B cell (primary cell): ENCODE data around the gene NRL. TPM values are rescaled to one million over a fixed set of nuclear protein-coding genes. Genes with fewer than 3 reads are reported as not detected.

ENCODE experiments used
- ATAC-seq: fragments of 200-7000 bp; cut with Tn5 transposase; one replicate; pipeline ENCODE4 v1.10.0; 2021; ENCODE audit warnings: low read depth, mild to moderate bottlenecking, moderate number of reproducible peaks, moderate library complexity
- CTCF ChIA-PET: fragments of 350-600 bp; sonication (Branson Sonifier 250); formaldehyde crosslinking; loops from one replicate; lab custom pipeline; 2021; ENCODE audit warnings: antibody characterized with exemption, inconsistent platforms; lab: Charles Lee
- POLR2A ChIA-PET: fragments of 350-600 bp; sonication (Branson Sonifier 250); formaldehyde crosslinking; loops from one replicate; lab custom pipeline; 2021; ENCODE audit warnings: antibody characterized with exemption; lab: Charles Lee
- DNase-seq: peaks from one replicate; pipeline ENCODE4 v3.0.0; 2013
- H2AFZ ChIP-seq: 2 replicates; pipeline ENCODE4 v1.6.1; 2012; ENCODE audit warnings: mild to moderate bottlenecking, low read depth, low read length; ENCODE audit not compliant: insufficient read depth, poor library complexity, severe bottlenecking
- H3K27ac ChIP-seq, 2 donors: 1 replicate in 1 of 2; 2 replicates in 1 of 2; pipeline ENCODE4 v1.5.1; 2012 to 2013; ENCODE audit warnings: low read length in 2 of 2, mild to moderate bottlenecking in 2 of 2, moderate library complexity in 1 of 2
- H3K27me3 ChIP-seq, 4 experiments: fragments of 200-600 bp in 1 of 4; sonication (generic) in 1 of 4; replicated peaks in 1 of 4; 1 replicate in 2 of 4; 2 replicates in 2 of 4; pipeline versions ENCODE4 v1.6.1 to v1.7.0; 2013 to 2016; ENCODE audit warnings: low read length in 3 of 4, mild to moderate bottlenecking in 2 of 4, mixed read lengths in 1 of 4, moderate library complexity in 1 of 4; ENCODE audit not compliant: insufficient read depth in 4 of 4, control insufficient read depth in 3 of 4; ENCODE audit errors: control extremely low read depth in 1 of 4
- H3K36me3 ChIP-seq, 2 experiments: replicated peaks in 1 of 2; 1 replicate in 1 of 2; 2 replicates in 1 of 2; pipeline versions ENCODE4 v1.6.1 to v1.7.1; 2013; ENCODE audit warnings: low read length in 1 of 2; ENCODE audit not compliant: insufficient read depth in 2 of 2, control insufficient read depth in 1 of 2; ENCODE audit errors: control extremely low read depth in 1 of 2, extremely low read depth in 1 of 2
- H3K4me1 ChIP-seq, 2 donors: fragments of 200-600 bp in 1 of 2; sonication (generic) in 1 of 2; 1 replicate in 1 of 2; 2 replicates in 1 of 2; pipeline versions ENCODE4 v1.5.1 to v1.6.1; 2013 to 2017; ENCODE audit warnings: low read length in 2 of 2; ENCODE audit not compliant: control insufficient read depth in 2 of 2, insufficient read depth in 2 of 2
- H3K4me2 ChIP-seq: replicated peaks from 2 replicates; pipeline ENCODE3; 2012; ENCODE audit warnings: mild to moderate bottlenecking, low read depth, low read length; ENCODE audit not compliant: poor library complexity, severe bottlenecking
- H3K4me3 ChIP-seq, 5 experiments: fragments of 200-600 bp in 1 of 5; sonication (generic) in 1 of 5; 1 replicate in 3 of 5; 2 replicates in 2 of 5; pipeline versions ENCODE4 v1.5.1 to v1.7.0; 2011 to 2016; ENCODE audit warnings: low read length in 4 of 5, mild to moderate bottlenecking in 4 of 5, low read depth in 2 of 5, control low read depth in 1 of 5, moderate library complexity in 1 of 5; ENCODE audit not compliant: insufficient read depth in 1 of 5; ENCODE audit errors: control extremely low read depth in 1 of 5, extremely low read depth in 1 of 5
- H3K79me2 ChIP-seq: fragments of 200-600 bp; sonication (generic); one replicate; pipeline ENCODE4 v1.6.0; 2016; ENCODE audit warnings: low read length; ENCODE audit not compliant: control insufficient read depth, insufficient read depth
- H3K9ac ChIP-seq: fragments of 200-600 bp; sonication (generic); 2 replicates; pipeline ENCODE4 v1.6.1; 2017; ENCODE audit warnings: mild to moderate bottlenecking, low read length, moderate library complexity
- H3K9me3 ChIP-seq, 3 donors: one replicate each; pipeline versions ENCODE4 v1.6.1 to v1.7.1; 2013; ENCODE audit warnings: low read length in 2 of 3; ENCODE audit not compliant: control insufficient read depth in 2 of 3, insufficient read depth in 1 of 3; ENCODE audit errors: control extremely low read depth in 1 of 3
- H4K20me1 ChIP-seq: 2 replicates; pipeline ENCODE4 v1.6.0; 2012; ENCODE audit warnings: mild to moderate bottlenecking, low read length; ENCODE audit not compliant: insufficient read depth, control insufficient read depth, poor library complexity, severe bottlenecking
- H3K27ac Mint-ChIP-seq: one replicate; pipeline ENCODE4 v1.8.0; 2021; ENCODE audit warnings: mixed read lengths
- H3K27me3 Mint-ChIP-seq: one replicate; pipeline ENCODE4 v1.8.0; 2021; ENCODE audit warnings: mixed read lengths
- H3K4me1 Mint-ChIP-seq: one replicate; pipeline ENCODE4 v1.8.0; 2021; ENCODE audit warnings: mixed read lengths
- H3K4me3 Mint-ChIP-seq: one replicate; pipeline ENCODE4 v1.8.0; 2021; ENCODE audit warnings: mixed read lengths
- H3K9me3 Mint-ChIP-seq: one replicate; pipeline ENCODE4 v1.8.0; 2022; ENCODE audit warnings: mixed read lengths; ENCODE audit not compliant: insufficient read depth
- CTCF ChIP-seq: fragments of 200-600 bp; IDR thresholded peaks from one replicate; pipeline ENCODE4 v1.8.0; 2022; ENCODE audit warnings: antibody characterized with exemption, mild to moderate bottlenecking
- EZH2 ChIP-seq: IDR thresholded peaks from 2 replicates; pipeline ENCODE4 v1.6.1; 2012; ENCODE audit warnings: borderline replicate concordance, low read depth, mild to moderate bottlenecking, moderate library complexity, low read length; ENCODE audit not compliant: insufficient read depth, poor library complexity, severe bottlenecking
- WGBS: methylation state at CpG from one replicate; pipeline ENCODE4 v1.1.5; 2013; ENCODE audit warnings: missing lambda C conversion rate; ENCODE audit not compliant: insufficient coverage; 5-methylcytosine and 5-hydroxymethylcytosine counted together
- intact Hi-C: fragments of 100-400 bp; cut with micrococcal nuclease; formaldehyde crosslinking; loops from one replicate; pipeline ENCODE4 v1.10.0; 2022
- polyA plus RNA-seq: library from polyadenylated mRNA; depleted of rRNA; stranded (reverse); fragments of >200 nt; gene quantifications from 2 replicates; pipeline ENCODE4 v1.2.3, GENCODE V29; 2012
- total RNA-seq, 2 donors: library from RNA; stranded (reverse); fragments of 120-200 nt in 1 of 2; gene quantifications; 1 replicate in 1 of 2; 2 replicates in 1 of 2; pipeline versions ENCODE4 v1.2.3 to v1.2.4, GENCODE V29; 2013 to 2022

Gene NRL
- total and polyA plus RNA-seq, 2 donors (not counting 1 experiment from before 2014, with no cell fraction given), result 7.0 to 8.8 TPM

- no peak overlapping the region for H3K4me2 ChIP-seq
Observed at GRCh38 chr14:24058260-24058950, 56.3 kb downstream of the NRL start.

More at GRCh38 chr14:24058260-24058950, 56.3 kb downstream of the NRL start:
- H3K9me3 ChIP-seq, result peaks cover 0 to 3% (median 0%) of the 10 kb centered on the region in 3 donors
- H3K79me2 ChIP-seq, result no peaks in the 10 kb centered on the region
- H3K36me3 ChIP-seq, result no peaks in the 10 kb centered on the region
- Mint-ChIP-seq H3K27me3 (no peaks in the 10 kb centered on the region), H3K9me3 (no peaks in the 10 kb centered on the region), H3K27ac (no peak overlapping the region), H3K4me3 (no peak overlapping the region), H3K4me1 (peaks cover 1% of the 10 kb centered on the region)
- peaks cover 0 to 26% (median 5%) of the 10 kb centered on the region in 4 experiments for H3K27me3 ChIP-seq
- WGBS, result 86% methylated on average over 6 of the region's 7 CpGs
- TF ChIP-seq EZH2 (no peak), CTCF (peak; percentile 75)
- H3K27ac ChIP-seq, result no peak overlapping the region
- intact Hi-C loops, result loop anchor here (1.0 kb wide), 4 partner anchors 32 to 103 kb away; partner anchors contain the start of gene IRF9
- POLR2A ChIA-PET, result interaction anchor here (0.6 to 1.9 kb wide), 6 partner anchors 22 to 184 kb away, joined by 3 to 7 read pairs (median 5); partner anchors contain the start of genes PCK2 and TINF2
- H3K4me1 ChIP-seq, result no peaks in the 10 kb centered on the region
- H3K4me3 ChIP-seq, result no peak overlapping the region
- no peak for DNase-seq
- H2AFZ ChIP-seq, result no peak overlapping the region
- no peak overlapping the region for H3K9ac ChIP-seq
- ATAC-seq, result peak; percentile 68
- H4K20me1 ChIP-seq, result no peaks in the 10 kb centered on the region
- CTCF ChIA-PET, result interaction anchor here (0.8 to 14.5 kb wide), 17 partner anchors 13 to 378 kb away, joined by 3 to 220 read pairs (median 7); partner anchors contain the start of genes CIDEB, DCAF11, IRF9 and NRL
